Transverse colon (tissue), 4 donors: Measurements from ENCODE around the gene KCNN3.

Experiments used
- EP300 ChIP-seq: sonication (generic); formaldehyde crosslinking; IDR thresholded peaks from one replicate; pipeline ENCODE4 v1.6.1; 2017; ENCODE audit warnings: antibody characterized with exemption, low read depth
- POLR2A ChIP-seq: fragments of 450-650 bp; IDR thresholded peaks from one replicate; pipeline ENCODE4 v1.6.1; 2016; ENCODE audit warnings: antibody characterized with exemption, mild to moderate bottlenecking, moderate library complexity
- POLR2AphosphoS5 ChIP-seq, 3 donors: sonication (generic); formaldehyde crosslinking; IDR thresholded peaks; one replicate each; pipeline ENCODE4 v1.6.1; 2016; ENCODE audit warnings: antibody characterized with exemption in 3 of 3
- TF ChIP-seq, protein P1 (sequence below), 5 experiments: fragments of 200-600 bp in 3 of 5; fragments of 450-650 bp in 2 of 5; sonication (generic) in 3 of 5; IDR thresholded peaks; 1 replicate in 2 of 5; 2 replicates in 3 of 5; pipeline ENCODE4 v1.5.1; 2016 to 2017; ENCODE audit warnings: antibody characterized with exemption in 5 of 5, inconsistent platforms in 3 of 5, mild to moderate bottlenecking in 2 of 5, moderate library complexity in 1 of 5

DNA sequence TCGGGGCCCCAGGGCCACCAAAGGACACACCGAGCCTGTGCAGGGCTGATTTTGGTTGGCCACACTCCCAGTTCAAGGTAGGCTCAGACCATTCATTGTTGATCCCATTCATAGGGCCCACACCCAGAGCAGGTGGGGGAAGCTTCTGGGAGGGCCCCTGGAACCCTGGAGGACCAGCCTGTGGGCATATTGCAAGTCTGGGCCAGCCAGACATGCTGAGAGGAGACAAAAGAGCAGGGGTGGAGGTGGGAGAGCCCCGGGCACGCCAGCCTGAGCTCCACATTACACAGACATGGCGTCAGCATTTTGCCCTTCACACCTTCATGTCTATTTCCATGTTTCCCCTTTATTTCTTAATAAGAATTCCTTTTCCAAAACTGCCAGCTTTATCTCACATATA lies 40.8 kb upstream of the KCNN3 start:
- TF ChIP-seq EP300 (no peak), POLR2A (no peak), POLR2AphosphoS5 (IDR thresholded peaks at IDR 0.05) (no peak)
- TF ChIP-seq, protein P1, sequence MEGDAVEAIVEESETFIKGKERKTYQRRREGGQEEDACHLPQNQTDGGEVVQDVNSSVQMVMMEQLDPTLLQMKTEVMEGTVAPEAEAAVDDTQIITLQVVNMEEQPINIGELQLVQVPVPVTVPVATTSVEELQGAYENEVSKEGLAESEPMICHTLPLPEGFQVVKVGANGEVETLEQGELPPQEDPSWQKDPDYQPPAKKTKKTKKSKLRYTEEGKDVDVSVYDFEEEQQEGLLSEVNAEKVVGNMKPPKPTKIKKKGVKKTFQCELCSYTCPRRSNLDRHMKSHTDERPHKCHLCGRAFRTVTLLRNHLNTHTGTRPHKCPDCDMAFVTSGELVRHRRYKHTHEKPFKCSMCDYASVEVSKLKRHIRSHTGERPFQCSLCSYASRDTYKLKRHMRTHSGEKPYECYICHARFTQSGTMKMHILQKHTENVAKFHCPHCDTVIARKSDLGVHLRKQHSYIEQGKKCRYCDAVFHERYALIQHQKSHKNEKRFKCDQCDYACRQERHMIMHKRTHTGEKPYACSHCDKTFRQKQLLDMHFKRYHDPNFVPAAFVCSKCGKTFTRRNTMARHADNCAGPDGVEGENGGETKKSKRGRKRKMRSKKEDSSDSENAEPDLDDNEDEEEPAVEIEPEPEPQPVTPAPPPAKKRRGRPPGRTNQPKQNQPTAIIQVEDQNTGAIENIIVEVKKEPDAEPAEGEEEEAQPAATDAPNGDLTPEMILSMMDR (IDR thresholded peaks at IDR 0.05): no peak
